GM23338 (cell line): ENCODE data around the gene TGFBRAP1.

Experiments
- CREB1 ChIP-seq: fragments of 250-450 bp; sonication (Bioruptor Pico); IDR thresholded peaks from 2 replicates; pipeline ENCODE4 v1.5.0; 2020; ENCODE audit warnings: low read depth, mild to moderate bottlenecking, moderate library complexity
- CTCF ChIP-seq, 2 experiments: fragments of 200-600 bp in 1 of 2; sonication (generic) in 1 of 2; conservative IDR thresholded peaks; 2 replicates each; pipeline versions ENCODE4 v1.5.1 to v1.6.1; 2016 to 2017; ENCODE audit warnings: antibody characterized with exemption in 2 of 2, low read depth in 2 of 2, mild to moderate bottlenecking in 2 of 2, moderate library complexity in 1 of 2
- EZH2 ChIP-seq: fragments of 200-600 bp; sonication (generic); IDR thresholded peaks from one replicate; pipeline ENCODE4 v1.8.0; 2017; ENCODE audit warnings: antibody characterized with exemption, mild to moderate bottlenecking, low read depth; ENCODE audit not compliant: unreplicated experiment
- JUNB ChIP-seq: IDR thresholded peaks from one replicate; pipeline ENCODE4 v1.6.1; 2016; ENCODE audit warnings: antibody characterized with exemption; ENCODE audit not compliant: unreplicated experiment
- NANOG ChIP-seq: IDR thresholded peaks from 2 replicates; pipeline ENCODE4 v1.6.1; 2016; ENCODE audit warnings: antibody characterized with exemption, borderline replicate concordance
- POLR2AphosphoS5 ChIP-seq: IDR thresholded peaks from 2 replicates; pipeline ENCODE4 v1.6.1; 2016; ENCODE audit warnings: antibody characterized with exemption, low read depth
- REST ChIP-seq: IDR thresholded peaks from one replicate; pipeline ENCODE4 v1.6.1; 2018; ENCODE audit warnings: antibody characterized with exemption; ENCODE audit not compliant: unreplicated experiment

- TF ChIP-seq POLR2AphosphoS5: no peak
- TF ChIP-seq CTCF (conservative IDR thresholded peaks at IDR 0.05; ENCODE audit: low read depth in 2 of 2): no peak
- no peak for TF ChIP-seq EZH2
- TF ChIP-seq JUNB: no peak
- no peak for TF ChIP-seq NANOG
- no peak for TF ChIP-seq REST
- TF ChIP-seq CREB1 (CRISPR knock-in tag): no peak
Measured at GRCh38 chr2:105327690-105328089, 1.8 kb downstream of the TGFBRAP1 start.
